Activated naive CD4-positive, alpha-beta T cell treated with anti-CD3 and anti-CD28 coated beads for 36 hours (primary cell): ENCODE data around the gene B4GALT7. TPM values are rescaled to one million over a fixed set of nuclear protein-coding genes. Genes with fewer than 3 reads are reported as not detected.

Experiments
- CTCF ChIA-PET: fragments of 350-600 bp; sonication (Branson Sonifier 250); formaldehyde crosslinking; loops from one replicate; lab custom pipeline; 2021; ENCODE audit warnings: antibody characterized with exemption; lab: Charles Lee
- DNase-seq: peaks from one replicate; pipeline ENCODE4 v3.0.0-alpha.2; 2020
- H3K27ac Mint-ChIP-seq: one replicate; pipeline ENCODE4 v1.8.0; 2021; ENCODE audit warnings: mild to moderate bottlenecking, mixed read lengths
- H3K27me3 Mint-ChIP-seq: one replicate; pipeline ENCODE4 v1.8.0; 2021; ENCODE audit warnings: low read depth, mixed read lengths
- H3K36me3 Mint-ChIP-seq: one replicate; pipeline ENCODE4 v1.8.0; 2021; ENCODE audit warnings: low read depth, mixed read lengths
- H3K4me1 Mint-ChIP-seq: one replicate; pipeline ENCODE4 v1.8.0; 2021; ENCODE audit warnings: low read depth, mixed read lengths
- H3K4me3 Mint-ChIP-seq: one replicate; pipeline ENCODE4 v1.8.0; 2021; ENCODE audit warnings: mild to moderate bottlenecking, moderate library complexity, mixed read lengths
- H3K9me3 Mint-ChIP-seq: one replicate; pipeline ENCODE4 v1.8.0; 2021; ENCODE audit warnings: mixed read lengths
- intact Hi-C: fragments of 100-400 bp; cut with micrococcal nuclease; formaldehyde crosslinking; loops from one replicate; pipeline ENCODE4 v1.15.1; 2023
- total RNA-seq, 2 experiments: library from RNA; stranded (reverse); gene quantifications; one replicate each; pipeline ENCODE4 v1.2.3, GENCODE V29; 2021

The B4GALT7 gene
- total RNA-seq, 2 experiments from 2014 or later: 9.9 to 13.6 TPM

DNA sequence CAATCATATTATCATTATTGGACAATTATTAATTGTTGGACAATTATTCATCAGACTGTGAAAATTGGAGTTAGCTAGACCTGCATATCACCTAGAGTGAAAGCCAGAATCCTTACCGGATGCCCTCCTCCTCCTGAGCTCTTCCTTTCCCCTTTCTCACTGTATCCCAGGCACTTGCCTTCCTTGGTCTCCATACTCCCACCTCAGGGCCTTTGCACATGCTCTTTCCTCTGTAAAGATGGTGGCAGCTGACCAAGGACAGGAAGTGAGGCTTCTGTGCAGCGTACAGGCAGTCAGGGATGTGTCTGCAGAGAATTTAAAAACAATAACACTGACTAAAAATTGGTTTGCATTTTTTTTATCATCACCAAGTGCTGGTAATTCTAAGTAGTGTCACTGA, 30.0 kb upstream of the B4GALT7 start:
- Mint-ChIP-seq H3K27me3 (no peaks in the 10 kb centered on the region), H3K4me1 (no peaks in the 10 kb centered on the region), H3K4me3 (no peak overlapping the region), H3K36me3 (no peaks in the 10 kb centered on the region), H3K27ac (no peak overlapping the region), H3K9me3 (no peaks in the 10 kb centered on the region)
- intact Hi-C loops: no loop called here
- CTCF ChIA-PET: no interaction called here
- DNase-seq: no peak

DNA sequence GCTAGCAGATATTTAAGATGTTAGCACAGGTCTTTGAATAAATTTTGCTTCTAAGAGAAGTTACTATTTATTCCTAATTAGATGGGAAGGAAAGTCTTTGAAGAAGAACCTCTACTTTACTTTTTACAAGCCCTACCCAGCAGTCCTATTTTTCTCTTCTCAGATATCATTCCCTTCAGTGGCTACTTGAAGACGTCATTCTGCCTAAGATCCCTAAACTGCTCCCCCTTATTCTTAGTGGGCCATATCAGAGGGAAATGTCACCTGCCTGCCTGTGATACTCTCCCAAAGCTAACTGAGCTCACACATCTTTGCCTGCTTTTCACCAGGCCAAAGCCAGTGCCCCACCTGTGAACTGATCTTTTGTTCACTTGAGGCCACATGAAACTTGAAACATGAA, 24.4 kb upstream of the B4GALT7 start:
- intact Hi-C loops: no loop called here
- no peak for DNase-seq
- Mint-ChIP-seq H3K27me3 (no peaks in the 10 kb centered on the region), H3K9me3 (no peaks in the 10 kb centered on the region), H3K36me3 (no peaks in the 10 kb centered on the region), H3K4me3 (no peak overlapping the region), H3K27ac (no peak overlapping the region), H3K4me1 (no peaks in the 10 kb centered on the region)
- CTCF ChIA-PET: no interaction called here

DNA sequence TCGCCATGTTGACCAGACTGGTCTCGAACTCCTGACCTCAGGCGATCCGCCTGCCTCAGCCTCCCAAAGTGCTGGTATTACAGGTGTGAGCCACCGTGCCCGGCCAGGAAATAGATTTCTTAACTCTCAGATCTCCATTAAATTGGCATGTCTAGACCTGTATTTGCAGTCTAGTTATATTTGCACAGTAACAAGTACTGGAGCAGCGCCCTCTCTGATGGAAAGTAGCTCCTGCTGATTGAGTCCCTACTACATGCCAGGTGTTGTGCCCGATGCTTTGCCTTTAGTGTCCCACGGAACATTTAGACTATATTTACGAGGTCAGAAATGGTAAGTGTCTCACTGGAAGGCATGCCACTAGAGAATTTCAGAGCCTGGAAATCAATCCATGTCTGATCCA, 23.8 kb upstream of the B4GALT7 start:
- Mint-ChIP-seq H3K4me1 (no peaks in the 10 kb centered on the region), H3K4me3 (no peak overlapping the region), H3K9me3 (no peaks in the 10 kb centered on the region), H3K27me3 (no peaks in the 10 kb centered on the region), H3K27ac (no peak overlapping the region), H3K36me3 (no peaks in the 10 kb centered on the region)
- no peak for DNase-seq
- intact Hi-C loops: no loop called here
- CTCF ChIA-PET: no interaction called here

DNA sequence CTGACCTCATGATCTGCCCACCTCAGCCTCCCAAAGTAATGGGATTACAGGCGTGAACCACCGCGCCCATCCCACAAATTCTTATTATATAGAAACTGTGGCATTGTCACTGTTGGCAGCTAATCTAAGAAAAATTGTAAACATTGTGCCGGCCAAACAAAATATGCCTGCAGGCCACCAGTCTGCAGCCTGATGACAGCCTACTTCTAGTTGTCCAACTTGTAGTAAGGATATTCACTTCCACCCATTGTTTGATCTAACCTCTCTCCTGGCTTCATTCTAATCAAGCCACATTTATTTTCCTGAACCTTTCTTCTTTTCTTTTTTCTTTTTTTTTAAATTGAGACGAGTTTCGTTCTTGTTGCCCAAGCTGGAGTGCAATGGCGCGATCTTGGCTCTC, 21.6 kb upstream of the B4GALT7 start:
- no peak overlapping the region for H3K4me3 Mint-ChIP-seq
- CTCF ChIA-PET: interaction anchor here (0.6 kb wide), 2 partner anchors 33 to 598 kb away, joined by 3 to 4 read pairs; no protein-coding TSS in a partner anchor
- no peaks in the 10 kb centered on the region for H3K36me3 Mint-ChIP-seq
- no peaks in the 10 kb centered on the region for H3K27me3 Mint-ChIP-seq
- DNase-seq: no peak
- H3K27ac Mint-ChIP-seq: no peak overlapping the region
- no peaks in the 10 kb centered on the region for H3K9me3 Mint-ChIP-seq
- H3K4me1 Mint-ChIP-seq: no peaks in the 10 kb centered on the region
- intact Hi-C loops: no loop called here

DNA sequence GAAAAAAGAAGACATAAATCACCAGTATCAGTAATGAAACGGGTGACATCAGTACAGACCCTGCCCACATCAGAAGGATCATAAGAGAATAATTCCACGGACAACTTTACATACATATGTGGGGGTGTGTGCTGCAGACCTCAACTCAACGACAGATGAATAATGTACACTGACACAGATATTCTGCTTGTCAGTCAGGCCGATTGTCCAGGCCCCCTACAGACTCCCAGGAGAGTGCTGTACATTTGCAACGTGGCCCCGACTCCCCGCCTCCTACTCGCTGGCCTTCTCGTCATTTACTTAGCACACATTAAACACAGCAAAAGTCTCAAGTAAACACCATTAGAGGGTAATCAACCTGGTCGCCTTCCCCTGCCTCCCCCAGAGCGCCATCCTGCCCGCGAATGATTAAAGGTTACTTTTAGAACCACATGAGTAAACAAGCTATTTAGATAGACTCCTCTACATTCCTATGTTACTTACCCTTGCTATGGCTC, 11.5 kb upstream of the B4GALT7 start:
- no peak overlapping the region for H3K4me3 Mint-ChIP-seq
- H3K4me1 Mint-ChIP-seq: peaks cover 23% of the 10 kb centered on the region
- intact Hi-C loops: no loop called here
- CTCF ChIA-PET: no interaction called here
- DNase-seq: no peak
- H3K36me3 Mint-ChIP-seq: peaks cover 5% of the 10 kb centered on the region
- peaks cover 11% of the 10 kb centered on the region for H3K27me3 Mint-ChIP-seq
- H3K9me3 Mint-ChIP-seq: no peaks in the 10 kb centered on the region
- no peak overlapping the region for H3K27ac Mint-ChIP-seq

DNA sequence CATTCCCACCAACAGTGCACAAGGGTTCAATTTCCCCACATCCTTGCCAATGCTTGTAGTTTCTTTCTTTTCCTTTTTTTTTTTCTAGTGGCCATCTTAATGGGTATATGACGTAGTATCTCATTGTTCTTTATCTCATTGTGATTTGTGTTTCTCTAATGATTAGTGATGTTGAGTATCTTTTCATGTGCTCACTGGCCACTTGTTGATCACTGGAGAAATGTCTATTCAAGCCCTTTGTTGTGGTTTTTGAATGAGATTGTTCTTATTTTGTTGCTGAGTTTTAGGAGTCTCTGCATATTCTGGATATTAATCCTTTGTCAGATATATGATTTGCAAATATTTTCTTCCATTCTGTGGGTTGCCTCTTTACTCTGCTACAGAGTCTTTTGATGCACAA, 9.5 kb upstream of the B4GALT7 start:
- Mint-ChIP-seq H3K4me1 (peaks cover 32% of the 10 kb centered on the region), H3K27ac (no peak overlapping the region), H3K36me3 (peaks cover 19% of the 10 kb centered on the region), H3K27me3 (peaks cover 9% of the 10 kb centered on the region), H3K9me3 (no peaks in the 10 kb centered on the region), H3K4me3 (no peak overlapping the region)
- CTCF ChIA-PET: no interaction called here
- intact Hi-C loops: loop anchor here (10.0 kb wide), 2 partner anchors 564 to 1034 kb away; partner anchors contain the start of genes CLK4 and NHP2
- DNase-seq: no peak

DNA sequence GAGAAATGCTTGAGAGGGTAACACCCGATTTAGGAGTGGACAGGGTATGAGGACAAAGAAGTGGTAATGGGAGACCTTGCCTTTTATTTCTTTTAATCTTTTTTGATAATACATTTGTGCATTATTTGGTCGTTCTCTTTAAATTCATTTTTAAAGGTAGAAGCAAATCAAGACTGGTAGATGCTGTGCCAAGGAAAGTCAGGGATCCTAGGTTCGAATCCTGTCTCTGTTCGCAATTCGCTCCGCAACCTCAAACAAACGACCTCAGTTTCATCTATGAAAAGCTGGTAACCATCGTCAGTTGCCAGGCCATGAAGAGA, 8.3 kb upstream of the B4GALT7 start:
- H3K4me3 Mint-ChIP-seq: peak overlapping the region; percentile 98
- intact Hi-C loops: loop anchor here (1.0 to 10.0 kb wide), 4 partner anchors 9 to 1033 kb away; partner anchors contain the start of genes B4GALT7, CLK4, FAM193B and NHP2
- no peaks in the 10 kb centered on the region for H3K9me3 Mint-ChIP-seq
- H3K36me3 Mint-ChIP-seq: peaks cover 27% of the 10 kb centered on the region
- H3K27me3 Mint-ChIP-seq: peaks cover 9% of the 10 kb centered on the region
- peaks cover 35% of the 10 kb centered on the region for H3K4me1 Mint-ChIP-seq
- CTCF ChIA-PET: interaction anchor here (1.7 kb wide), 1 partner anchor 14 kb away, joined by 4 read pairs; no protein-coding TSS in a partner anchor
- peak overlapping the region; percentile 94 for H3K27ac Mint-ChIP-seq
- DNase-seq: no peak

DNA sequence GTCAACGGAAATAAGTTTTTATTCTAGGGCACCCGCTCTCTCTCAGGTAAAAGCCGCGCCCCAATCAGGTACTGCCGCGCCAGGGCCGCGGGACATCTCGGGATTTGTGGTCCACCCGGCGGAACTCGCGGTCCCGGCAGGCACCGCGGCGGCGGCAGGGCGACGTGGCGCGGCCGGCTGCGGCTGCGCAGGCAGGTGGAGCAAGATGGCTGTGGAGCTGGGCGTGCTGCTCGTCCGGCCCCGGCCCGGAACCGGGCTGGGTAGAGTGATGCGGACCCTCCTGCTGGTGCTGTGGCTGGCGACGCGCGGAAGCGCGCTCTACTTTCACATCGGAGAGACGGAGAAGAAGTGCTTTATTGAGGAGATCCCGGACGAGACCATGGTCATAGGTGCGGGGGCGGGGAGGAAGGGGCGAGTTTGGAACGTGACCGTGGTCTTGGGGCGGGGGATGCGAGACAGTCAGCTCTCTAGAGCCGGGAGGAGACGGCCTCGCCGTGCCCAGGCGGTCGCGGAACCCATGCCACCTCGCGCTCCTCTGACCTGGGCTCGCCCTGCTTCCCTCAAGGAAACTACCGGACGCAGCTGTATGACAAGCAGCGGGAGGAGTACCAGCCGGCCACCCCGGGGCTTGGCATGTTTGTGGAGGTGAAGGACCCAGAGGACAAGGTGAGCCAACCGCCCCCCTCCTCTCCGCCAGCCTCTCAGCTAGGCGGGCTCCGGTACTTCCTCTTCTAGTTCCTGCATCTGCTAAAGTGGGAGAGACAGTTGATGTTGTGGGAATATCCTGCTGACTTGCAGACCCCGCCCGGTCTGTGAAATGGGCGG, 7.7 kb upstream of the B4GALT7 start, which contains the start of gene TMED9:
TSS of gene TMED9 (plus strand) at position 194 of the 825 bp plus-strand sequence. CDS start at position 206, 12 bp downstream.
- intact Hi-C loops: loop anchor here (1.0 to 10.0 kb wide), 4 partner anchors 8 to 1033 kb away; partner anchors contain the start of genes B4GALT7, CLK4, FAM193B and NHP2
- Mint-ChIP-seq H3K4me1 (peaks cover 35% of the 10 kb centered on the region), H3K4me3 (peak within 1 kb of the TSS; percentile 98), H3K9me3 (no peaks in the 10 kb centered on the region), H3K27me3 (peaks cover 9% of the 10 kb centered on the region), H3K27ac (peak within 1 kb of the TSS; percentile 94), H3K36me3 (peaks cover 29% of the 10 kb centered on the region)
- DNase-seq: peak; percentile 88
- CTCF ChIA-PET: interaction anchor here (0.5 to 1.7 kb wide), 5 partner anchors 14 to 590 kb away, joined by 3 to 4 read pairs (median 4); no protein-coding TSS in a partner anchor

DNA sequence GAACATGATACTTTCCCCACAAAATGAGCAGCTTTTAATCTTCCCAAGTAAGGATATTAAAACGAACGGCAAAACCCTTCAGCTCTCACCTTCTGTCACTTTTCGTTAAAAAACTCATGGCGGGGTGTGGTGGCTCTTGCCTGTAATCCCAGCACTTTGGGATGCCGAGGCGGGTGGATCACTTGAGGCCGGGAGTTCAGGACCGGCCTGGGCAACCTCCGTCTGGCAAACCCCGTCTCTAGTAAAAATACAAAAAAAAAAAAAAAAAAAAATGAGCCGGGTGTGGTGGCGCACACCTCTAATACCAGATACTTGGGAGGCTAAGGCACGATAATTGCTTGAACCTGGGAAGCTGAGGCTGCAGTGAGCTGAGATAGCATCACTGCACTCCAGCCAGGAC, 7.0 kb upstream of the B4GALT7 start:
- no peak for DNase-seq
- H3K9me3 Mint-ChIP-seq: no peaks in the 10 kb centered on the region
- peaks cover 32% of the 10 kb centered on the region for H3K36me3 Mint-ChIP-seq
- peak overlapping the region; percentile 98 for H3K4me3 Mint-ChIP-seq
- intact Hi-C loops: loop anchor here (1.0 to 10.0 kb wide), 4 partner anchors 7 to 1032 kb away; partner anchors contain the start of genes B4GALT7, CLK4, FAM193B and NHP2
- CTCF ChIA-PET: interaction anchor here (0.6 to 1.7 kb wide), 4 partner anchors 13 to 353 kb away, joined by 4 read pairs; no protein-coding TSS in a partner anchor
- H3K27me3 Mint-ChIP-seq: peaks cover 9% of the 10 kb centered on the region
- H3K27ac Mint-ChIP-seq: no peak overlapping the region
- peaks cover 38% of the 10 kb centered on the region for H3K4me1 Mint-ChIP-seq

DNA sequence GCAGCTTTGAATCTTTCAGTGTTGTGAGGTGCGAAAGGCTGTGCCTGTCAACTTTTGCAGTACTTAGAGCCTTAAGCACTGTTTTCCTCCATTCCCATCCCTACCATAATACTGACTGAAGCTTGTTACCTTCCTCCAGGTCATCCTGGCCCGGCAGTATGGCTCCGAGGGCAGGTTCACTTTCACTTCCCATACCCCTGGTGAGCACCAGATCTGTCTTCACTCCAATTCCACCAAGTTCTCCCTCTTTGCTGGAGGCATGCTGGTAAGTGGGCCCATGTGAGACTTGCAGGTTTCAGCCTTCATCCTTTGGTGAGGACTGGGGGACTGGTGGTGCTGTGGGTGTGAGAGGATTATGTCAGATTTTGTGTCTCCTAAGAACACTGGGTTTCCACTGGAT, 6.4 kb upstream of the B4GALT7 start:
- Mint-ChIP-seq H3K9me3 (no peaks in the 10 kb centered on the region), H3K27me3 (peaks cover 8% of the 10 kb centered on the region), H3K4me3 (peak overlapping the region; percentile 98), H3K4me1 (peaks cover 35% of the 10 kb centered on the region), H3K36me3 (peaks cover 32% of the 10 kb centered on the region), H3K27ac (no peak overlapping the region)
- DNase-seq: no peak
- CTCF ChIA-PET: interaction anchor here (1.1 kb wide), 1 partner anchor 14 kb away, joined by 4 read pairs; no protein-coding TSS in a partner anchor
- intact Hi-C loops: loop anchor here (10.0 kb wide), 2 partner anchors 561 to 1031 kb away; partner anchors contain the start of genes CLK4 and NHP2

DNA sequence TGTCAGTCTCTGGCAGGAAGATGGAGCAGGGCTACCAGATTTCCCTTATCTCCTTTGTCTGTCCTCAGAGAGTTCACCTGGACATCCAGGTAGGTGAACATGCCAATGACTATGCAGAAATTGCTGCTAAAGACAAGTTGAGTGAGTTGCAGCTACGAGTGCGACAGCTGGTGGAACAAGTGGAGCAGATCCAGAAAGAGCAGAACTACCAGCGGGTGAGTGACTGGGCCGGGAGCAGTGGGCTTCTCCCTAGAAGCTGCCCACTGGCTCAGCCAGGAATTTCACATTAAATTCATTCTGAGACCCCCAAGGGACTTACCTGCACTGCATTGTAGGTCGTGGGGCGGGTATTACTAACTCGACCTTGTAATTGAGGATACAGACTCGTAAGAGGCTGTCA, 5.9 kb upstream of the B4GALT7 start:
- H3K27me3 Mint-ChIP-seq: peaks cover 7% of the 10 kb centered on the region
- CTCF ChIA-PET: no interaction called here
- peaks cover 38% of the 10 kb centered on the region for H3K4me1 Mint-ChIP-seq
- peaks cover 32% of the 10 kb centered on the region for H3K36me3 Mint-ChIP-seq
- intact Hi-C loops: loop anchor here (10.0 kb wide), 2 partner anchors 561 to 1031 kb away; partner anchors contain the start of genes CLK4 and NHP2
- no peak overlapping the region for H3K27ac Mint-ChIP-seq
- no peak for DNase-seq
- H3K9me3 Mint-ChIP-seq: no peaks in the 10 kb centered on the region
- peak overlapping the region; percentile 98 for H3K4me3 Mint-ChIP-seq

DNA sequence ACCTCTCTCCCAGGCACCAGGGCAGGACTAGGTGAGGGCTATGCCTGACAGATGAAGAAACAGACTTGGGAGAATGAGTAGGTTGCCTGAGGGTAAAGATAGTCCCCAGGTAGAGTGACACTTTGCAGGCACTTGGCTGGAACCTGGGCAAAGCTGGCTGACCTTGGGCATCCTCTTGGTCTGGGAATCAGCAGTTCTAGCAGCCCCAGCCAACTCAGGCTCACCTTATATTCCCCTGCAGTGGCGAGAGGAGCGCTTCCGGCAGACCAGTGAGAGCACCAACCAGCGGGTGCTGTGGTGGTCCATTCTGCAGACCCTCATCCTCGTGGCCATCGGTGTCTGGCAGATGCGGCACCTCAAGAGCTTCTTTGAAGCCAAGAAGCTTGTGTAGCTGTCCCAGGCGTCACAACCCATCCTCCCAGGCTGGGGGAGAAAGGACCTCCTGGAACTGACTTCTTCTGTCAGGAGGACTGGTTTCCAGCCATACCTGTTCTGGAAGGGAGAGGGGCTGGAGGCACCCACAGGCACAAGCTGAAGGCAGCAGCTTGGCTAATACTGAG, 4.8 kb upstream of the B4GALT7 start:
- Mint-ChIP-seq H3K4me3 (no peak overlapping the region), H3K27ac (no peak overlapping the region), H3K9me3 (no peaks in the 10 kb centered on the region), H3K36me3 (peaks cover 32% of the 10 kb centered on the region), H3K4me1 (peaks cover 40% of the 10 kb centered on the region), H3K27me3 (peaks cover 3% of the 10 kb centered on the region)
- CTCF ChIA-PET: no interaction called here
- intact Hi-C loops: loop anchor here (10.0 kb wide), 2 partner anchors 560 to 1030 kb away; partner anchors contain the start of genes CLK4 and NHP2
- no peak for DNase-seq
